HG02763 (cell line): Measurements from ENCODE around the gene SPEM3.
"Not testable (repeated sequence)": the region's sequence is repeated elsewhere in the genome, so short reads cannot be mapped to it uniquely, and the experiment has no call there.

ENCODE experiments used
- ATAC-seq: cut with Tn5 transposase; IDR thresholded peaks from one replicate; pipeline ENCODE4 v1.9.1; 2021; ENCODE audit warnings: mild to moderate bottlenecking, moderate library complexity; ENCODE audit not compliant: unreplicated experiment

The SPEM3 gene

GRCh38 chr17:7468804-7469389 is 40.2 kb downstream of the SPEM3 start:
- ATAC-seq, result no peak

GRCh38 chr17:7469843-7470242 is 41.2 kb downstream of the SPEM3 start:
- ATAC-seq, result not testable (repeated sequence)

- not testable (repeated sequence) for ATAC-seq
These were observed 41.9 kb downstream of the SPEM3 start for GRCh38 chr17:7470457-7470973.

GRCh38 chr17:7471729-7472128 is 43.1 kb downstream of the SPEM3 start:
- ATAC-seq, result no peak

GRCh38 chr17:7474767-7475166 is 46.1 kb downstream of the SPEM3 start:
- ATAC-seq, result not testable (repeated sequence)

- ATAC-seq, result no peak
These were observed 47.2 kb downstream of the SPEM3 start for GRCh38 chr17:7475764-7476422.

- no peak for ATAC-seq
These were observed 47.8 kb downstream of the SPEM3 start for GRCh38 chr17:7476494-7476893.

GRCh38 chr17:7476951-7477350 is 48.3 kb downstream of the SPEM3 start:
- no peak for ATAC-seq

- no peak for ATAC-seq
These were observed 49.0 kb downstream of the SPEM3 start for GRCh38 chr17:7477392-7478275.

- no peak for ATAC-seq
These were observed 49.9 kb downstream of the SPEM3 start for GRCh38 chr17:7478276-7479212.

- ATAC-seq, result no peak
These were observed 50.8 kb downstream of the SPEM3 start, which contains the start of gene ZBTB4 for GRCh38 chr17:7479213-7480088. Gene ZBTB4 (minus strand): TSS chr17:7479631. CDS start chr17:7466801, 12,830 bp downstream.

GRCh38 chr17:7480089-7480384 is 51.4 kb downstream of the SPEM3 start:
- ATAC-seq, result no peak

GRCh38 chr17:7481275-7481674 is 52.6 kb downstream of the SPEM3 start, which contains the start of gene SLC35G6:
Gene SLC35G6 (plus strand): TSS chr17:7481446. CDS start chr17:7481517, 71 bp downstream.
- not testable (repeated sequence) for ATAC-seq

- ATAC-seq, result not testable (repeated sequence)
These were observed 53.4 kb downstream of the SPEM3 start for GRCh38 chr17:7481842-7482741.
